ENCODE results near the gene CLDN5.

CLDN5 gene

DNA sequence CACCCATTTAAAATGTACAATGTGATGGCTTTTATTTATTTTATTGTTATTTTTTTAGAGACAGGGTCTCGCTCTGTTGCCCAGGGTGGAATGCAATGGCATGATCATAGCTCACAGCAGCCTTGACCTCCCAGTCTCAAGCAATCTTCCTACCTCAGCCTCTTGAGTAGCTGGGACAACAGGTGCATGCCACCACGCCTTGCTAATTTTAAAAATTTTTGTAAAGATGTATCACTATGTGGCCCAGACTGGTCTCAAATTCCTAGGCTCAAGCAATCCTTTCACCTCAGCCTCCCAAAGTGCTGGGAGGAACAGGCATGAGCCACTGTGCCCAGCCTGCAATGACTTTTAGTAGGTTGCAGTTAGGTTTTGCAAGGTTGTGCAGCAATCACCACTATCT, 14.3 kb downstream of the CLDN5 start:
- TF ChIP-seq POLR2A (IDR thresholded peaks at IDR 0.05; ENCODE audit: low read depth, low read length): no peak
- DNase-seq (ENCODE audit: insufficient read length, low spot score) (no peak), FAIRE-seq (no peak)

DNA sequence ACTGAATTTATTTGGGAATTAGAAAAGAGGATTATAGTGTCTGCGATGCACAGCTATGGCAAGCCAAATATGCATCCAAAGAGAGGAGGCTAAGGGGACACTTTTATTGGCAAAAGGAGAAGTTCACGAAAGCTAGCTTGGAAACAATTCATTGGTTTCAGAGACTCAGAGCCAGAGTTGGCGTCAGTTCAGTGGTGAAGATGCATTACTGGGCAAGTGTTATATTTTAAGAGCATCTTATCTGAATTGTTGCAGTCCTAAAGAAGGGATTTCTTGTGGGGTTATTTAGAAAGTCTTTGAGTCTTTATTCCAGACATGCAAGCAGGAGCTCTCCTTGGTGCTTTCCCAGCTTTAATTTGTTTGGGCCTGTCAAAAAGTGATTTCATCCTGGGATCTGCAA, 15.0 kb downstream of the CLDN5 start:
- no peak for FAIRE-seq
- no peak for DNase-seq (ENCODE audit: insufficient read length, low spot score)
- TF ChIP-seq POLR2A (IDR thresholded peaks at IDR 0.05; ENCODE audit: low read depth, low read length): no peak

DNA sequence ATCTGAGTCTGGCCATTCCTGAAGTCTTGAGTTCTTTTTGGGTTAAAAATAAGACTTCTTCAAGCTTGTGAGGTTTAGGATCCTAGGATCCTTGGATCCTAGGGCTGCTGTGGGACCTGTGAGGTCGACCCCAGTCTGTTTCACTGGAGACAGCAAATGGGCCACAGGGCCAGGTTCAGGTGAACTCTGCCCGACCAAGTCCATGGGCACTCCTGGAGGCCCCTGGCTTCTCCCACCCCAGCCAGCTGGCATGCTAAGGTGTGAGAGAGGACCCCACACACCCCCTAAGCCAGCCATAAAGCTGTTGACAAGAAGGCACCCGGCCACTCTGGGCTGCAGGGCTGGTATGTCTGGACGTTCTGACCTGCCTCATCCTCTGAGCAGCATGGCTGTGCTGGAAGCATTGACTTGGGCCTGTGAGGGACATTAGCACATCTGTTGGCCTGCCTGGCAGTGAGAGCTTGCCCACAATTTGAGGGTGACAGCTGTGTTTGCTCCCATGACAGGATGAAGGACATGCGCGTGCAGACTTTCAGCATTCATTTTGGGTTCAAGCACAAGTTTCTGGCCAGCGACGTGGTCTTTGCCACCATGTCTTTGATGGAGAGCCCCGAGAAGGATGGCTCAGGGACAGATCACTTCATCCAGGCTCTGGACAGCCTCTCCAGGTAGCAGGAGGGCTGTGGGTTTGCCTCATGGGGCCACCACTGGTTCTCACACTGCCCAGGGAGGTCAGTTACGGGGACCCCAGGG, 16.0 kb downstream of the CLDN5 start:
- TF ChIP-seq POLR2A (IDR thresholded peaks at IDR 0.05; ENCODE audit: low read depth, low read length): no peak
- FAIRE-seq (no peak), DNase-seq (ENCODE audit: insufficient read length, low spot score) (no peak)

DNA sequence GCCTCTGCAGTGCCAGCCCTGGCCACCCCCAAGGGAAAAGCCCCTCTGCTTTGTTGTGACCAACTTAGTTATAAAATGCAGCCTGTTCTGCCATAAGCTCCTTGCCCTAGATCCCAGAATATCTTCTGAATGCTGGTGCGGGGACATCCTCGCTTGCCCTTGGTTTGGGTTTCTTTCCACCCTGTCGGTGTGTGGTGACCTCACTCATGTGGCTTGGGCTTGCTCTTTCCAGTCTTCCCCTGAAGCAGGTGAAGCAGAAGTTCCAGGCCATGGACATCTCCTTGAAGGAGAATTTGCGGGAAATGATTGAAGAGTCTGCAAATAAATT, 16.7 kb downstream of the CLDN5 start:
- TF ChIP-seq POLR2A (IDR thresholded peaks at IDR 0.05; ENCODE audit: low read depth, low read length): no peak
- FAIRE-seq (no peak), DNase-seq (ENCODE audit: insufficient read length, low spot score) (no peak)

DNA sequence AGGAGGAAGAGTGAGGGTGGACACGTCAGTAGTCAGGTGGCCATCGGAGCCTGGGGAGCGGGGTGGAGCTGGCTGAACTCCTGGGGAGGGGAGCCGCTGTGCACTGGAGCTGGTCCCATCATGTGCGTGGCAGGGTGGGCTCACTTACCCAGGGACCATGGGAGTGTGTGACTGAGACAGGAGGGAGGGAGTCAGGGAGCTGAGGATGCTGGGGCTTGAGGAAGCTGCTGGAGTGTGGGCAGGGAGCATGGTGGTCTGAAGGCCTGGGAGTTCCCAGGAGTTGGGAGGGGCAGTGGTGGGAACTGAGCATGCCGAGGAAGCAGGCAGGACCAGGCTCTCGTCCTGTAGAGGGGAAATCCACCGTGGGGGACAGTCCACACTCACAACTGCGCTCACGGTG, 18.0 kb downstream of the CLDN5 start:
- no peak for TF ChIP-seq POLR2A (IDR thresholded peaks at IDR 0.05; ENCODE audit: low read depth, low read length)
- FAIRE-seq (no peak), DNase-seq (ENCODE audit: insufficient read length, low spot score) (no peak)

DNA sequence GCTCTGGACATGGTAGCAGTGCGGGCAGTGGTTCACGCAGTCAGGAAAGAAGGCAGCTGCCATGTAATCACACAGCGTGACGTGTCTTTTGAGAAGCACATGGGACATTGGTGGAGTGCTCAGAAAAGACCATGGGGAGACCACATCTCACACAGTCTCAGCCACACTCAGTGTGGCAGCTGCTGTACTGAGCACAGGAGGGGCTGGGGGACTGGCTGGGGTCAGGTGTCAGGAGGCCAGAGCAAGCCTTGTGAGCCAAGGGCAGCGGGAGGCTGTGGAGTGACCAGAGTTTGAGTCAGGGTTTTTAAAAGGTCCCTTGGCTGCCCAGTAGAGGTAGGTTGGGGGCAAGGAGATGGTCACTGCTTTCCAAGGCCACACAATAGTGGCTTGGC, 18.5 kb downstream of the CLDN5 start:
- DNase-seq (ENCODE audit: insufficient read length, low spot score): no peak
- TF ChIP-seq POLR2A (IDR thresholded peaks at IDR 0.05; ENCODE audit: low read depth, low read length): no peak
- no peak for FAIRE-seq

DNA sequence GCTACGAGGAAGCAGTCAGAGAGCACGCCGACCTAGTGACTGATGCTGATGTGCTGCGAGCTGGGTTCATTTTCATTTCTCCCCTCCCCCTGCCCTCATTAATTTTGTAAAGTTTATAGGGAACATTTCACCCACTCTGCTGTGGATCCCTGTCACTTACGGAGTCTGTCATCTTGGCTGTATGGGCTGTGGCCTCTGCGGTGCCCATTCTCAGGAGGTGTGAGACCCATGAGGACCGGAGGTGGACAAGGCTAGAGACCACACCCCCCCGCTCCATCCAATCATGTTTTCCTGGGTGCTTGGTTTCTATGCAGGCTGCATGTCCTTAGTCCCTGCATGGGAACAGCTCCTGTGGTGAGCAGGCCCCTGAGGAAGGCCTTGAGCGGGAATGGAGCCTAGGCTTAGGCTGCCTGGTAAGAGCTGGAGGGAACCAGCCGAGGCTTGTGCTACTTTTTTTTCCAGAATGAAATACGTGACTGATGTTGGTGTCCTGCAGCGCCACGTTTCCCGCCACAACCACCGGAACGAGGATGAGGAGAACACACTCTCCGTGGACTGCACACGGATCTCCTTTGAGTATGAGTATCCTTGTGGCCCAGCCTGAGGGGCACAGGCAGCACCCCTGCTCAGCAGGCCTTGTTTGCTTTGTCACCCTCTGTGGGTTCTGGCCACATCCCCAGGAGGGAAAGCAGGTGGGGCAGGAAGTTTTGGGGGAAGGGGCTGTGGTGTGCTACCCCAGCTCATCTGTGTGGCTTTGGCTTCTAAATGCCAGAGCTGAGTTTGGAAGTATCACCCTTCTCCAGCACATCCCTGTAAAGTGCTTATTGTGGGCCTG, 19.1 kb downstream of the CLDN5 start:
- DNase-seq (ENCODE audit: insufficient read length, low spot score) (no peak), FAIRE-seq (no peak)
- TF ChIP-seq POLR2A (IDR thresholded peaks at IDR 0.05; ENCODE audit: low read depth, low read length): no peak

DNA sequence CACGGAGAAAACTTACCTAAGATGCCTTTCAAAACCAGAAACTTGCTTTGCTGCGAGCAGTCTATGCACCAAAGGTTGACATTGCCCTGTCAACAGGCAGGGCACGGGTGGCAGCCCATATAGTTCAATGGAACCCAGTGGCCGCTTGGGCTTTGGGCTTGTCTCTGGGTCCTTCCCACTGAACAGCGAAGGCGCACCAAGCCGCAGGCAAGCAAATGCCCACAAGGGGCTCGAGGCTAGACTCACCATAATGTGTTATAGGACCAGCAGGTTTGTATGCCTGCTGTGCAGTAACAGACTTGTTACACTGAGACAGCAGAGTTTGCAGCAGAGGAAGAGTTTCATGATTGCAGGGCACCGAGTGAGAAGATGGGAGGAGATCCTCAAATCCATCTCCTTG, 20.3 kb downstream of the CLDN5 start:
- TF ChIP-seq POLR2A (IDR thresholded peaks at IDR 0.05; ENCODE audit: low read depth, low read length): no peak
- DNase-seq (ENCODE audit: insufficient read length, low spot score) (no peak), FAIRE-seq (no peak)

DNA sequence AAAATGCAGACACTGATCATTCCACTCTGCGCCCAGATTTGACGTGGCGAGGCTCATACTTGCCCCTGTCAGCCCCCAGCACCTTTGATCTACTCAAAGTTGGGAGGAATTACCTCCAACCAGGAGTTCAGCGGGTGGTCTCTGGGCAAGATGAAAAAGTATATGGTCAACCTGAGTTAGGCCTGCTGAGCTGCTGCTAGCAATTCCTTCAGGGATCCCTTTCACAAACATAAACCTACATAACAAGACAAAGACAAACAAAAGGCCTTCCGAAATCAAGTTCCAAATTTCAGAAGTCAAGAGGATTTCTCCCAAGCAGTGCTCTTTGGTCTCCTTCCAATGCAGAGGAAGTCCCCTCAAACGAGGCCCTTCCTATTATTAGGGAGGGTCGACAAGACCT, 20.8 kb downstream of the CLDN5 start:
- no peak for FAIRE-seq
- no peak for DNase-seq (ENCODE audit: insufficient read length, low spot score)

DNA sequence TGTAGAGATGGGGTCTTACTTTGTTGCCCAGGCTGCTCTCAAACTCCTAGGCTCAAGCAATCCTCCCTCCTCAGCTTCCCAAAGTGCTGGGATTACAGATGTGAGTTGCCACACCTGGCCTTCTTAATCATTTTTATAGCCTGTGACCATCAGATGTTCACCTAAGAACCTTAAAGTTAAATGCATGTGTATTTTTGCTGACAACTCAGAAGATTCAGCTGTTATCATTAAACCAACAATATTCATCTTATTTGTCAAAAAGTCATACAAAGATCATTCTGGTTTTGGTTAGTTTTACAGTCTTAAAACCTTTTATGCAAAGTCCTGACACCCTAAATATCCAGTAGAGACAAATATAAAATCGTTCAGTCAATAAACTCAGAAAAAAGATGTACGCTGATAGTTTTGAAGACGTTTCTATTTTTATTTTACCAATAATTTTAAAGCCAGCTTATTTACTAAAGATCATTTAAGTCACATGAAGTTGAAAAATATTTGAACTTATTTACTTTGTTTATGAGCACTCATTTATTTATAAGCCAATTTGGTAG, 22.2 kb downstream of the CLDN5 start:
- no peak for FAIRE-seq
- no peak for DNase-seq (ENCODE audit: insufficient read length, low spot score)
- TF ChIP-seq POLR2A (IDR thresholded peaks at IDR 0.05; ENCODE audit: low read depth, low read length): no peak

More for the DNA sequence above, 20.8 kb downstream of the CLDN5 start:
- TF ChIP-seq POLR2A (IDR thresholded peaks at IDR 0.05; ENCODE audit: low read depth, low read length): no peak

DNA sequence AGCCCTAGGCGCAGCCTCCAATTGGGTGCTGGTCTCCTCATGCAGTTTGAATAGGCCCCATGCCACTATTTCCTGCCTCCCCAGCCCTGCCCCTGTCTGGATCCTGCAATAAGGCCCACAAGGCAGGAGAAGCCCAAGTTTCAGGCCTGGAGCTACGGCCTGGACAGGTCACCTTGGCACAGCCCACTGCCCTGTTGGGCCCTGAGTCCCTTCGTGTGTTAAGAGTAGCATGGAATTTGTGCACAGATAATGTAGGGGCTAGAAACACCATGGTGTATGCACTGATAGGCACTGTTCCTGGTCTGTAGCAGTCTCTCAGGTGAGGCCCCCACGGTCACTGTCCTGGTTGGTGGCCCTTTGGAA, 24.3 kb downstream of the CLDN5 start:
- no peak for TF ChIP-seq POLR2A (IDR thresholded peaks at IDR 0.05; ENCODE audit: low read depth, low read length)
- DNase-seq (ENCODE audit: insufficient read length, low spot score): no peak
- FAIRE-seq: no peak

DNA sequence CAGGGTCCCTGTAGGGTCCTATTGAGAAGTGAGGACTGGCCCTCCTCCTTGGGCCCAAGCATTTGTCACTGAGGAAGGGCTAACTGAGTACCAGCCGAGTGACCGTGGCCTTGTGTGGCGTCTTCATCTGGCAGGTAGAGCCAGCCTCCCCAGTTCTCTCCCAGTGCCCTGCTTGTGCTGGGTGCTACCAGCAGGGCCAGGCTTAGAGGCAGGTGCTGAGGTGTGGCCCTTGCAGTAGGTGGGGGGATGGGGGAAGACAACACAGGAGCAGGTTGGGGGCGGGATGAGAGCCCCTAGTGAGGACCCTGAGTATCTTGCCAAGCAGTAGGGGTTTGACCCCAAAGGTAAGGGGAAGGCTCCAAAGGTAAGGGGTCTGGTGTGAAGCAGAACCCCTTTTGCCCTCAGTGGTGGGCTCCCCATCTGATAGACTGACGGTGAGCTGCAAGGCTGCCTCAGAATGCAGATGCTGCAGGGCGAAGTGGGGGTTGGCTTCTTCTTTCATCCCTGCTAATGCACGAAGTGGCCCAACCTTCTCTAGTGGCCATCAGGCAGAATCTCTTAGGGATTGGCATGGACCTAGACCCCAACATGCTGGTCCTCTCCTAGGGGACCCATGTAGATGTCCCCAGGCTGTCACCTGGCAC, 24.9 kb downstream of the CLDN5 start:
- FAIRE-seq (no peak), DNase-seq (ENCODE audit: insufficient read length, low spot score) (no peak)
- no peak for TF ChIP-seq POLR2A (IDR thresholded peaks at IDR 0.05; ENCODE audit: low read depth, low read length)

DNA sequence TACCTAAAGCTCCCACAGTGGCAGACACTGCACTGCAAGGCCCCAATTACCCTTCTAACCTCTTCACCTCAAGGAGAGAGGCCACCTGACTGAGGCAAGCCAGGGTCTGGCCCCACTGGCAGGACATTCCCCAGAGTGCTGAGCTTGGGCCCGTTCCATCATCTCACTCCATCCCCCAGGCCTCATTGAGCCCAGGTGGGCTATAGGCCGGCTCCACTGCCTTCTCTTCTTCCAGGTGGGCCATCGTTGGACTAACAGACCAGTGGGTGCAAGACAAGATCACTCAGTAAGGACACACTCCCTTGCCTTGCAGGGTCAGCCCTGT, 25.4 kb downstream of the CLDN5 start:
- DNase-seq (ENCODE audit: insufficient read length, low spot score) (no peak), FAIRE-seq (no peak)
- TF ChIP-seq POLR2A (IDR thresholded peaks at IDR 0.05; ENCODE audit: low read depth, low read length): no peak

DNA sequence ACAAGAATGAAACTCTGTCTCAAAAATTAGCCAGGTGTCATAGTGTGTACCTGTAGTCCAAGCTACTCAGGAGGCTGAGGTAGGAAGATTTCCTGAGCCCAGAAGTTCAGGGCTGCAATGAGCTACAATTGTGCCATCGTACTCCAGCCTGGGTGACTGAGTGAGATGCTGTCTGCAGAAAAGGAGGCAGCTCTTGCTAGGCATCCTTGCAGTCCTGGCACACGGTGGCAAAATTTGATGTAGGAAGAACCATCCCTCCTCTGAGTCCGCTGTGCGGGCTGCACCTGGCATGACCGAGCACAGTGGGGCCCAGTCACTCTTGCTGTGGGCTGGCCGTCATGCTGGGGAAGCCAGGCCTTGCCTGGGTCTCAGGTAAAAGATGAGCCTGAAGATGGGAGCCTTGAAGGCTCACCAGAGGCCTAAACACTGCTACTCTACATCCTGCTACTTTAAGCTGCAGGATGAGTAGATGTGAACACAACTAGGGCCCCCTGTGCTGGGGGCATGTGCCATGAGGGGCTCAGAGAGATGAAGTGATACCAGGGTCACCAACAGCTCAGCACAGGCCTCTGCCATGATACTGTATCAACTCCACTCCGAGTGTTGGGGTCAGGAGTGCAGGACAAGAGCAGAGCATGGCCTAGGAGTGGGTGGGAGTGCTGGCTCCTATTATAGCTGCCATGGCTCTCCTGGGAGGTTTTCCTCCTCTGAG, 25.9 kb downstream of the CLDN5 start:
- FAIRE-seq: no peak
- no peak for DNase-seq (ENCODE audit: insufficient read length, low spot score)
- TF ChIP-seq POLR2A (IDR thresholded peaks at IDR 0.05; ENCODE audit: low read depth, low read length): no peak

Data from H54 (cell line).